ENCODE results near the gene UGT1A5.
"Not testable (repeated sequence)": the region's sequence is repeated elsewhere in the genome, so short reads cannot be mapped to it uniquely, and the experiment has no call there.

The UGT1A5 gene

GRCh38 chr2:233745073-233745755, 32.5 kb downstream of the UGT1A5 start:
- Histone ChIP-seq H3K9ac (no peak overlapping the region), H3K27me3 (ENCODE audit: insufficient read depth, low read depth) (no peaks in the 10 kb centered on the region), H3K27ac (no peak overlapping the region), H3K36me3 (ENCODE audit: insufficient read depth) (no peaks in the 10 kb centered on the region), H2AFZ (ENCODE audit: low read depth) (no peak overlapping the region), H3K4me2 (no peak overlapping the region), H3K4me3 (IDR thresholded peaks at IDR 0.05; ENCODE audit: insufficient read depth, low read depth, low read length) (no peak overlapping the region), H3K79me2 (ENCODE audit: insufficient read depth, low read depth) (no peaks in the 10 kb centered on the region), H4K20me1 (ENCODE audit: insufficient read depth) (no peaks in the 10 kb centered on the region), H3K4me1 (ENCODE audit: low read depth, poor library complexity, severe bottlenecking) (no peaks in the 10 kb centered on the region)
- no peak for TF ChIP-seq CTCF (conservative IDR thresholded peaks at IDR 0.05; ENCODE audit: low read depth, low read length)

GRCh38 chr2:233745838-233746237, 33.1 kb downstream of the UGT1A5 start:
- H3K9ac ChIP-seq; H3K4me1 ChIP-seq (ENCODE audit: low read depth, poor library complexity, severe bottlenecking); H3K4me2 ChIP-seq; H3K36me3 ChIP-seq (ENCODE audit: insufficient read depth); H2AFZ ChIP-seq (ENCODE audit: low read depth); H3K79me2 ChIP-seq (ENCODE audit: insufficient read depth, low read depth); H3K4me3 ChIP-seq (IDR thresholded peaks at IDR 0.05; ENCODE audit: insufficient read depth, low read depth, low read length); H3K27ac ChIP-seq; H4K20me1 ChIP-seq (ENCODE audit: insufficient read depth); H3K27me3 ChIP-seq (ENCODE audit: insufficient read depth, low read depth): not testable (repeated sequence)

- H3K9ac ChIP-seq: no peak overlapping the region
- no peak for TF ChIP-seq CTCF (conservative IDR thresholded peaks at IDR 0.05; ENCODE audit: low read depth, low read length)
- H3K27ac ChIP-seq: no peak overlapping the region
- no peak overlapping the region for H3K4me2 ChIP-seq
- H3K27me3 ChIP-seq (ENCODE audit: insufficient read depth, low read depth): no peaks in the 10 kb centered on the region
- no peaks in the 10 kb centered on the region for H3K79me2 ChIP-seq (ENCODE audit: insufficient read depth, low read depth)
- no peak overlapping the region for H2AFZ ChIP-seq (ENCODE audit: low read depth)
- no peaks in the 10 kb centered on the region for H4K20me1 ChIP-seq (ENCODE audit: insufficient read depth)
- no peak overlapping the region for H3K4me3 ChIP-seq (IDR thresholded peaks at IDR 0.05; ENCODE audit: insufficient read depth, low read depth, low read length)
- H3K36me3 ChIP-seq (ENCODE audit: insufficient read depth): no peaks in the 10 kb centered on the region
- no peaks in the 10 kb centered on the region for H3K4me1 ChIP-seq (ENCODE audit: low read depth, poor library complexity, severe bottlenecking)
Measured at GRCh38 chr2:233746475-233747282, 34.0 kb downstream of the UGT1A5 start.

DNA sequence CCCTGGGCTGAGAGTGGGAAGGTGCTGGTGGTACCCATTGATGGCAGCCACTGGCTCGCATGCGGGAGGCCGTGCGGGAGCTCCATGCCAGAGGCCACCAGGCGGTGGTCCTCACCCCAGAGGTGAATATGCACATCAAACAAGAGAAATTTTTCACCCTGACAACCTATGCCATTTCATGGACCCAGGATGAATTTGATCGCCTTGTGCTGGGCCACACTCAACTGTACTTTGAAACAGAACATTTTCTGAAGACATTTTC, 34.5 kb downstream of the UGT1A5 start:
- Histone ChIP-seq H3K9ac (no peak overlapping the region), H4K20me1 (ENCODE audit: insufficient read depth) (no peaks in the 10 kb centered on the region), H3K4me1 (ENCODE audit: low read depth, poor library complexity, severe bottlenecking) (no peaks in the 10 kb centered on the region), H3K27ac (no peak overlapping the region), H3K36me3 (ENCODE audit: insufficient read depth) (no peaks in the 10 kb centered on the region), H3K4me3 (IDR thresholded peaks at IDR 0.05; ENCODE audit: insufficient read depth, low read depth, low read length) (no peak overlapping the region), H3K79me2 (ENCODE audit: insufficient read depth, low read depth) (no peaks in the 10 kb centered on the region), H3K27me3 (ENCODE audit: insufficient read depth, low read depth) (no peaks in the 10 kb centered on the region), H3K4me2 (no peak overlapping the region), H2AFZ (ENCODE audit: low read depth) (no peak overlapping the region)
- TF ChIP-seq CTCF (conservative IDR thresholded peaks at IDR 0.05; ENCODE audit: low read depth, low read length): no peak

DNA sequence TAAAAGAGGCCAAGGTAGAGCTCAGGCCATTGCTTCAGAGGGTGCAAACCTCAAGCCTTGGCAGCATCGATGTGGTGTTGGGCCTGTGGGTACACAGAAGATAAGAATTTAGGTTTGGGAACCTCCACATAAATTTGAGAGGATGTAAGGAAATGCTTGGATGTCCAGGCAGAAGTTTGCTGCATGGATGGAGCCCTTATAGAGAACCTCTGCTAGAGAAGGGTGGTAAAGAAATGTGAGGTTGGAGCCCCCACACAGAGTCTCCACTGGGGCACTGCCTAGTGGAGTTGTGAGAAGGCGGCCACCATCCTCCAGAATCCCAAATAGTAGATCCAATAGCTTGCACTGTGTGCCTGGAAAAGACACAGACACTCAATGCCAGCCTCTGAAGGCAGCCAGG, 38.0 kb downstream of the UGT1A5 start:
- not testable (repeated sequence) for H3K4me3 ChIP-seq (IDR thresholded peaks at IDR 0.05; ENCODE audit: insufficient read depth, low read depth, low read length); H3K9ac ChIP-seq; H3K4me1 ChIP-seq (ENCODE audit: low read depth, poor library complexity, severe bottlenecking); H2AFZ ChIP-seq (ENCODE audit: low read depth); H3K4me2 ChIP-seq; H4K20me1 ChIP-seq (ENCODE audit: insufficient read depth); H3K27me3 ChIP-seq (ENCODE audit: insufficient read depth, low read depth); H3K79me2 ChIP-seq (ENCODE audit: insufficient read depth, low read depth); H3K36me3 ChIP-seq (ENCODE audit: insufficient read depth); H3K27ac ChIP-seq

DNA sequence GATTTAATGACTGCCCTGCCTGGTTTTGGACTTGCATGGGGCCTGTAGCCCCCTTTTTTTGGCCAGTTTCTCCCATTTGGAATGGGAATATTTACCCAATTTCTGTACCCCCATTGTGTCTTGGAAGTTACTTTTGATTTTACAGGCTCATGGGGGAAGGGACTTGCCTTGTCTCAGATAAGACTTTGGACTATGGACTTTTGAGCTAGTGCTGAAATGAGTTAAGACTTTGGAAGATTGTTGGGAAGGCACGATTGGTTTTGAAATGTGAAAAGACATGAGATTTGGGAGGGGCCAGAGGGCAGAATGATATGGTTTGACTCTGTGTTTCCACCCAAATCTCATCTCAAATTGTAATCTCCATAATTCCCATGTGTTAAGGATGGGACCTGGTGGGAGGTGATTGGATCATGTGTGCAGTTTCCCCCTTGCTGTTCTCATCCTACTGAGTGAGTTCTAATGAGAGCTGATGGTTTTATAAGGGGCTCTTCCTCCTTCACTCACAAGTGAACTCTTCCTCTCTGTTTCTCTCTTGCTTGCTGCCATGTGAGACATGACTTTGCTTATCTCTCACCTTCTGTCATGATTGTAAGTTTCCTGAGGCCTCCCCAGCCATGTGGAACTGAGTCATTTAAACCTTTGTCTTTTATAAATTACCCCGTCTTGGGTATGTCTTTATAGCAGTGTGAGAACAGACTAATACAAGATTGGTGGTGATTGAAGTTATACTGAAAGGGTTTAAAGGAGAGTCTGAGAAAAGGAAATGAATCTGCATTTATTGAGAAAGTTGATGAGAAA, 38.7 kb downstream of the UGT1A5 start:
- H3K4me2 ChIP-seq; H3K79me2 ChIP-seq (ENCODE audit: insufficient read depth, low read depth); H3K4me1 ChIP-seq (ENCODE audit: low read depth, poor library complexity, severe bottlenecking); H2AFZ ChIP-seq (ENCODE audit: low read depth); H3K27ac ChIP-seq; H3K27me3 ChIP-seq (ENCODE audit: insufficient read depth, low read depth); H3K9ac ChIP-seq; H4K20me1 ChIP-seq (ENCODE audit: insufficient read depth); H3K36me3 ChIP-seq (ENCODE audit: insufficient read depth); H3K4me3 ChIP-seq (IDR thresholded peaks at IDR 0.05; ENCODE audit: insufficient read depth, low read depth, low read length): not testable (repeated sequence)

Data from KMS-11 (cell line).